Prostate gland (tissue), 2 donors: ENCODE measurements around the gene ENOX1.

ENCODE experiments used
- POLR2AphosphoS5 ChIP-seq: sonication (generic); formaldehyde crosslinking; IDR thresholded peaks from one replicate; pipeline ENCODE4 v1.6.1; 2017; ENCODE audit warnings: antibody characterized with exemption
- TF ChIP-seq, protein P1 (sequence below), 4 experiments: fragments of 200-600 bp in 2 of 4; fragments of 450-650 bp in 2 of 4; sonication (generic) in 2 of 4; IDR thresholded peaks; 1 replicate in 3 of 4; 2 replicates in 1 of 4; pipeline ENCODE4 v1.5.1; 2016 to 2019; ENCODE audit warnings: antibody characterized with exemption in 4 of 4, mild to moderate bottlenecking in 2 of 4, moderate library complexity in 2 of 4

- no peak for TF ChIP-seq POLR2AphosphoS5
- TF ChIP-seq, protein P1, sequence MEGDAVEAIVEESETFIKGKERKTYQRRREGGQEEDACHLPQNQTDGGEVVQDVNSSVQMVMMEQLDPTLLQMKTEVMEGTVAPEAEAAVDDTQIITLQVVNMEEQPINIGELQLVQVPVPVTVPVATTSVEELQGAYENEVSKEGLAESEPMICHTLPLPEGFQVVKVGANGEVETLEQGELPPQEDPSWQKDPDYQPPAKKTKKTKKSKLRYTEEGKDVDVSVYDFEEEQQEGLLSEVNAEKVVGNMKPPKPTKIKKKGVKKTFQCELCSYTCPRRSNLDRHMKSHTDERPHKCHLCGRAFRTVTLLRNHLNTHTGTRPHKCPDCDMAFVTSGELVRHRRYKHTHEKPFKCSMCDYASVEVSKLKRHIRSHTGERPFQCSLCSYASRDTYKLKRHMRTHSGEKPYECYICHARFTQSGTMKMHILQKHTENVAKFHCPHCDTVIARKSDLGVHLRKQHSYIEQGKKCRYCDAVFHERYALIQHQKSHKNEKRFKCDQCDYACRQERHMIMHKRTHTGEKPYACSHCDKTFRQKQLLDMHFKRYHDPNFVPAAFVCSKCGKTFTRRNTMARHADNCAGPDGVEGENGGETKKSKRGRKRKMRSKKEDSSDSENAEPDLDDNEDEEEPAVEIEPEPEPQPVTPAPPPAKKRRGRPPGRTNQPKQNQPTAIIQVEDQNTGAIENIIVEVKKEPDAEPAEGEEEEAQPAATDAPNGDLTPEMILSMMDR (IDR thresholded peaks at IDR 0.05), result no peak
Observed at GRCh38 chr13:43299374-43299773, 487.4 kb downstream of the ENOX1 start.
